Adrenal gland (tissue), 5 donors: ENCODE measurements around the gene CEPT1.

ENCODE experiments used
- POLR2A ChIP-seq, 2 donors: fragments of 450-650 bp; IDR thresholded peaks; one replicate each; pipeline ENCODE4 v1.6.1; 2017; ENCODE audit warnings: antibody characterized with exemption in 2 of 2, mild to moderate bottlenecking in 2 of 2, moderate library complexity in 1 of 2
- TF ChIP-seq, protein P1 (sequence below), 6 experiments: fragments of 450-650 bp in 4 of 6; fragments of 200-600 bp in 2 of 6; sonication (generic) in 1 of 6; IDR thresholded peaks; 1 replicate in 5 of 6; 2 replicates in 1 of 6; pipeline versions ENCODE4 v1.5.1 to v1.8.0; 2016 to 2021; ENCODE audit warnings: antibody characterized with exemption in 6 of 6, mild to moderate bottlenecking in 2 of 6, moderate library complexity in 1 of 6
- donor health status: DM: no; HTN: no; CAD: no.

DNA sequence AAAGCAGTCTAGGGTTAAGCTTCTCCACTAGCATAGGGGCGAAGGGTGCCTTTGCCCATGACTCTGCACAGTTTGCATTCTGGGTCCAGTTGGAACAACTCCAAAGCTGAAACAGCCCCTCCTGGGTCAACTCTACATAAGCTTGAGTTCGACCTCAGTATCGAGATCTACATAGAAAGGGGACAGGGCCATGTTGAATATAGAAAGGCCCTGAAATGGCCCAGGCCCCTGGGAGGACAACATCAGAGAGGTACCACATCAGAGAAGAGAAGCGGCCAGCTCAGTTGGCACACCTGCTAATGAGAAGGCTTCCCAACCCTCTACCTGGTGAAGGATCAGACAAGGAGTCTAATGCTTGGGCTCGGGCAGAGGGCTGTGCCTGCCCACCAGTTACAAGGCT is 58.8 kb downstream of the CEPT1 start:
- TF ChIP-seq, protein P1, sequence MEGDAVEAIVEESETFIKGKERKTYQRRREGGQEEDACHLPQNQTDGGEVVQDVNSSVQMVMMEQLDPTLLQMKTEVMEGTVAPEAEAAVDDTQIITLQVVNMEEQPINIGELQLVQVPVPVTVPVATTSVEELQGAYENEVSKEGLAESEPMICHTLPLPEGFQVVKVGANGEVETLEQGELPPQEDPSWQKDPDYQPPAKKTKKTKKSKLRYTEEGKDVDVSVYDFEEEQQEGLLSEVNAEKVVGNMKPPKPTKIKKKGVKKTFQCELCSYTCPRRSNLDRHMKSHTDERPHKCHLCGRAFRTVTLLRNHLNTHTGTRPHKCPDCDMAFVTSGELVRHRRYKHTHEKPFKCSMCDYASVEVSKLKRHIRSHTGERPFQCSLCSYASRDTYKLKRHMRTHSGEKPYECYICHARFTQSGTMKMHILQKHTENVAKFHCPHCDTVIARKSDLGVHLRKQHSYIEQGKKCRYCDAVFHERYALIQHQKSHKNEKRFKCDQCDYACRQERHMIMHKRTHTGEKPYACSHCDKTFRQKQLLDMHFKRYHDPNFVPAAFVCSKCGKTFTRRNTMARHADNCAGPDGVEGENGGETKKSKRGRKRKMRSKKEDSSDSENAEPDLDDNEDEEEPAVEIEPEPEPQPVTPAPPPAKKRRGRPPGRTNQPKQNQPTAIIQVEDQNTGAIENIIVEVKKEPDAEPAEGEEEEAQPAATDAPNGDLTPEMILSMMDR (IDR thresholded peaks at IDR 0.05) = no peak
- TF ChIP-seq POLR2A (IDR thresholded peaks at IDR 0.05) = no peak
